GM21576 (cell line): ENCODE results near the gene UBA6.
A peak's percentile ranks its signal among the peaks of the same experiment; 100 is the strongest.

Experiments used
- ATAC-seq: cut with Tn5 transposase; IDR thresholded peaks from one replicate; pipeline ENCODE4 v1.9.1; 2021; ENCODE audit warnings: mild to moderate bottlenecking, moderate library complexity; ENCODE audit not compliant: unreplicated experiment

Gene UBA6

GRCh38 chr4:67581208-67581857 is 119.6 kb downstream of the UBA6 start:
- ATAC-seq, result no peak

DNA sequence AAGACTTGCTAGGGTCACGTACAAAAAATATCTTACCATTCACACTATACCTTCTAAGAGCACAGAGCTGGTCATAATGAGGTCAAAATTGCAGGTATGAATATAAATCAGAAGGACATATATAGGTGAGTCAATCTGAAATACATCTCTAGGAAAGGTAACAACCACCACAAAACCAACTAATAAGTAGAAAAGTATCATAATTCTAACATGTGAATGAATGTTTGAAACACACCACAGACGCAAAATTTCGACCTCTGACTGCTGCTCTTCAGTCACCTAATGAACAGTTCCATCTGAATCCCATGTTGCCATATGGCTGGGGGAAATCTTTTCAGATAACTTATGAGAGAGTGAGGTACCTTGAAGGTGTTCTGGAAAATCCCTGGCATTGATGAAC is 120.4 kb downstream of the UBA6 start:
- no peak for ATAC-seq

DNA sequence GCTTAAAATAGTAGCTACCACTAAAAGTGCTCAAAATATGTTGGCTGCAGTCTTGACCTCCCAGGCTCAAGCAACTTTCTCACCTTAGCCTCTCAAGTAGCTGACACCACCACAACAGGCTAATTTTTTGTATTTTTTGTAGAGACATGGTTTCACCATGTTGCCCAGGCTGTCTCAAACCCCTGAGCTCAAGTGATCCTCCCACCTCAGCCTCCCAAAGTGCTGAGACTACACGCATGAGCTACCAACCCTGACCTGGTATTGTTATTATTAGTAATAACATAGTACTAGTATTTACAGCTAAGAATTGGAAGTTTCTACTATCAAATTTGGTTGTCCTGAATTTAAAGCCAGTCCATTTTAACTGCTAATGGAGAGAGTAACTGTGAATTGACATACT is 124.4 kb downstream of the UBA6 start:
- ATAC-seq, result peak; percentile 45

DNA sequence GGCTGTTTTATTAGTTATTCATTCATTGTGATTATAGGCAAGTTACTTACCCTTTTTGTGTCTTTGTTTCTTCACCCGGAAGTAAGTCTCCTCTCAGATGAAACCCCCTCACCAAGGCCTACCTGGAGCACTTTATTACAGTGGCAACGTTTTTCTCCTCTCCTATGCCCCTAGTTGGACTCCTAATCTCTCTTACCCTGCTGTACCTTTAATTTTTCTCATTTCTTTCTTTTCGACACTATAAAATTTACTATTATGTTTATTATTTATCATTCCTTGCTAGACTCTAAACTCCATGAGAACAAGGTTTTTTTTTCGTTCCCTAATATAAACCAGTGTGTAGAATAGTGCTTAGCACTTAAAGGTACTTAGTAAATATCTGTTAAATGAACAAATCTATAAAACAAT is 124.9 kb downstream of the UBA6 start:
- ATAC-seq, result no peak

DNA sequence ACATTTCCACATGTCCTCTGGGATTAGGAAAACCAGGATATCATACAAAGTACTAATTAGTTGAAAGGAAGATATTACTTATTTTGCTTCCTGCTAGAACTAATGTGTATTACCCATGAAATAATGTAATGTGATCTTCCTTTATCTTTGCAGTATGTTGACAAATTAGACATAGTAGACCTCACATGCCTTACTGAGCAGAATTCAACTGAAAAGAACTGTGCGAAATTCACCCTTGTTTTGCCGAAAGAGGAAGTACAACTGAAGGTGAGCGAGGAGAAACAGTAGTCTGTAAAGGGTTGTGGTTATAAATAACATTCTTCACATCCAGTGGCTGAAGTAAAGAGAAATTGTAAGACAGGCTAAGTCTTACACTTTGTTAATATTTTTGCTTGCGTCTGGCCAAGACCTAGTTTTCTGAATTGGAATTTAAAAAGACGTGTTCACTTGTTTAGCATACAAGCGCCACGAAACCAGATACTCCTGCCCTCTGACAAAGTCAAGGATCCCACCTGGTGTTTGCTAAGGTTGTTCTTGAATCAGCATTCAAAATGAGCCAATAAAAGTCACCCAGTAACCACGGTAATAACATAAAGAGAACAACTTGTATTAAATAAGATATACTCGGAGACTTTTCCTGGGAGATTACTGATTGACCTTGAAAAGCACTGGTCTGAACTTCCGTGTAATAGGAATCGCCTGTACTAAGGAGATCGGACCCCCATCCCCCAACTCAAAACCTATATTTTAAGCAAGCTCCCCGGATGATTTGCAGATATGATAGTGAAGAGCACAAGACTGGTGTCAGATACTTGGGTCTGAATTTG is 125.5 kb downstream of the UBA6 start:
- ATAC-seq, result peak; percentile 92

GRCh38 chr4:67573193-67573592 is 127.8 kb downstream of the UBA6 start:
- no peak for ATAC-seq

DNA sequence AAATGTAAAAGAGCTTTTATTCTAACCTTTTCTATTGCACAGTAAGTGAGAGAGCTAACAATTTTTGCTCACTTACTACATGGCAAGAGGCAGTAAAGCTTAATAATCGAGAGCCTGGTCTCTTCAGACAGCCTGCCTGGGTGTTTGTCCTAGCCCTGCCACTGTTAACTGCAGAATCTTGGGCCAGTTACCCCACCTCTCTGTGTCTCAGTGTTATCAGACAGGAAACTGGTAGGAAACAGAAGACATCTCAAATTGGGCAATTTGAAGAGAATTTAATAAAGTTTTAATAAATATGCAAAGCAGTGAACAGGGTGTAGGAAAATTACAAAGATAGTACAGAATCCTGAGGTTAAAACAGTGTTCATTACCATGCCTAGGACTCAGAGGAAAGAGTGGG is 129.0 kb downstream of the UBA6 start:
- no peak for ATAC-seq

- no peak for ATAC-seq
Observed at GRCh38 chr4:67570537-67570936, 130.4 kb downstream of the UBA6 start.

GRCh38 chr4:67568820-67569219 is 132.1 kb downstream of the UBA6 start:
- ATAC-seq, result no peak

- no peak for ATAC-seq
Observed at GRCh38 chr4:67566335-67566734, 134.6 kb downstream of the UBA6 start.

DNA sequence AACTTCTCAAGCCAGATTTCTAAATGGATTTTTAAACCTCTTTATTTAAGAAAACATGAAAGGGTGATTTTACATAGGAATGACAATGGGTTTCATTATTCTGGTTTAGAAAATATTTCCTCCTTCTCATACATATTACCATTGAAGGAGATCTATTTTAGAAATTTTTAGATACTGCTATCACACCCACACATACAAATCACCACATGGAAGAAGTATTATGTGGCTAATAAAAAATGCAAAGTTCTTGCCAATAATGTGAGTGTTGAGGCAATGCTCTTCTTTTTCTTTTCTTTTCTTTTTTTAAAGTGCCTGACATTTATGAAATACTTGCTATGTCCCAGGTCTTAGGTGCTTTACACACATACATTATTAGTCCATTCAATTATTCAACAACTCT is 135.7 kb downstream of the UBA6 start:
- ATAC-seq, result no peak
